Measurements from ENCODE around the gene HES5.

The HES5 gene

GRCh38 chr1:2546515-2547209, 16.6 kb upstream of the HES5 start:
- peak; percentile 77 to 83 for DNase-seq (ENCODE audit: low read depth in 2 of 2)

- DNase-seq (ENCODE audit: low read depth in 2 of 2) = peak; percentile 80 to 82
Measured at GRCh38 chr1:2545754-2546514, 15.9 kb upstream of the HES5 start.

- DNase-seq (ENCODE audit: low read depth in 2 of 2) = no peak
Measured at GRCh38 chr1:2544875-2545640, 15.0 kb upstream of the HES5 start.

GRCh38 chr1:2544093-2544874, 14.2 kb upstream of the HES5 start:
- DNase-seq (ENCODE audit: low read depth in 2 of 2) = no peak

- no peak for DNase-seq (ENCODE audit: low read depth in 2 of 2)
Measured at GRCh38 chr1:2543543-2544092, 13.6 kb upstream of the HES5 start.

- no peak for DNase-seq (ENCODE audit: low read depth in 2 of 2)
Measured at GRCh38 chr1:2542246-2542915, 12.3 kb upstream of the HES5 start.

GRCh38 chr1:2541619-2542245, 11.7 kb upstream of the HES5 start:
- no peak for DNase-seq (ENCODE audit: low read depth in 2 of 2)

- no peak for DNase-seq (ENCODE audit: low read depth in 2 of 2)
Measured at GRCh38 chr1:2540816-2541492, 10.9 kb upstream of the HES5 start.

- DNase-seq (ENCODE audit: low read depth in 2 of 2) = no peak
Measured at GRCh38 chr1:2539312-2539907, 9.3 kb upstream of the HES5 start.

GRCh38 chr1:2538872-2539271, 8.8 kb upstream of the HES5 start:
- DNase-seq (ENCODE audit: low read depth in 2 of 2) = no peak

- DNase-seq (ENCODE audit: low read depth in 2 of 2) = no peak
Measured at GRCh38 chr1:2538376-2538775, 8.3 kb upstream of the HES5 start.

- no peak for DNase-seq (ENCODE audit: low read depth in 2 of 2)
Measured at GRCh38 chr1:2537784-2538115, 7.7 kb upstream of the HES5 start.

GRCh38 chr1:2535981-2536380, 5.9 kb upstream of the HES5 start:
- DNase-seq (ENCODE audit: low read depth in 2 of 2) = no peak

GRCh38 chr1:2535455-2535854, 5.4 kb upstream of the HES5 start:
- no peak for DNase-seq (ENCODE audit: low read depth in 2 of 2)

- DNase-seq (ENCODE audit: low read depth in 2 of 2) = no peak
Measured at GRCh38 chr1:2534687-2535441, 4.8 kb upstream of the HES5 start.

GRCh38 chr1:2534315-2534686, 4.2 kb upstream of the HES5 start:
- no peak for DNase-seq (ENCODE audit: low read depth in 2 of 2)

GRCh38 chr1:2533365-2533764, 3.3 kb upstream of the HES5 start:
- no peak for DNase-seq (ENCODE audit: low read depth in 2 of 2)

- no peak for DNase-seq (ENCODE audit: low read depth in 2 of 2)
Measured at GRCh38 chr1:2532485-2533160, 2.6 kb upstream of the HES5 start.
